CD4-positive, alpha-beta T cell (primary cell): ENCODE measurements around the gene CADPS. TPM values are rescaled to one million over a fixed set of nuclear protein-coding genes. Genes with fewer than 3 reads are reported as not detected.

ENCODE experiments used
- ATAC-seq: fragments of 200-7000 bp; cut with Tn5 transposase; one replicate; pipeline ENCODE4 v1.10.0; 2022; ENCODE audit warnings: mild to moderate bottlenecking; ENCODE audit not compliant: poor library complexity
- CTCF ChIA-PET: fragments of 350-600 bp; sonication (Branson Sonifier 250); formaldehyde crosslinking; loops from one replicate; lab custom pipeline; 2021; ENCODE audit warnings: antibody characterized with exemption, inconsistent platforms; lab: Charles Lee
- POLR2A ChIA-PET: fragments of 350-600 bp; sonication (Branson Sonifier 250); formaldehyde crosslinking; loops from one replicate; lab custom pipeline; 2021; ENCODE audit warnings: antibody characterized with exemption, inconsistent platforms; lab: Charles Lee
- DNase-seq, 14 experiments: peaks; one replicate each; pipeline ENCODE4 v3.0.0-alpha.2; 2013 to 2020; ENCODE audit warnings: mixed read lengths in 2 of 14
- H3K27ac ChIP-seq, 2 donors: one replicate each; pipeline versions ENCODE4 v1.5.1 to v1.7.0; 2013; ENCODE audit warnings: low read length in 2 of 2, low read depth in 1 of 2, mild to moderate bottlenecking in 1 of 2
- H3K27me3 ChIP-seq, 2 experiments: 1 replicate in 1 of 2; 2 replicates in 1 of 2; pipeline versions ENCODE4 v1.6.1 to v1.7.0; 2013; ENCODE audit warnings: low read length in 2 of 2, control low read depth in 1 of 2, mild to moderate bottlenecking in 1 of 2, moderate library complexity in 1 of 2; ENCODE audit not compliant: insufficient read depth in 2 of 2, control insufficient read depth in 1 of 2
- H3K36me3 ChIP-seq: one replicate; pipeline ENCODE4 v1.6.1; 2013; ENCODE audit warnings: low read length, control low read depth; ENCODE audit not compliant: insufficient read depth
- H3K4me1 ChIP-seq: one replicate; pipeline ENCODE4 v1.6.1; 2013; ENCODE audit warnings: low read length, control low read depth; ENCODE audit not compliant: insufficient read depth
- H3K4me3 ChIP-seq: one replicate; pipeline ENCODE4 v1.5.1; 2013; ENCODE audit warnings: mild to moderate bottlenecking, low read length, moderate library complexity
- H3K9me3 ChIP-seq, 2 experiments: 1 replicate in 1 of 2; 2 replicates in 1 of 2; pipeline versions ENCODE4 v1.6.1 to v1.7.0; 2013; ENCODE audit warnings: low read length in 2 of 2, mild to moderate bottlenecking in 2 of 2, control low read depth in 1 of 2, moderate library complexity in 1 of 2; ENCODE audit not compliant: control insufficient read depth in 1 of 2, insufficient read depth in 1 of 2
- H3K27ac Mint-ChIP-seq: one replicate; pipeline ENCODE4 v1.8.0; 2020; ENCODE audit warnings: mixed read lengths
- H3K27me3 Mint-ChIP-seq: one replicate; pipeline ENCODE4 v1.8.0; 2021; ENCODE audit warnings: mixed read lengths
- H3K36me3 Mint-ChIP-seq: one replicate; pipeline ENCODE4 v1.8.0; 2021; ENCODE audit warnings: low read depth, mixed read lengths
- H3K4me1 Mint-ChIP-seq: one replicate; pipeline ENCODE4 v1.8.0; 2021; ENCODE audit warnings: low read depth, mixed read lengths
- H3K4me3 Mint-ChIP-seq: one replicate; pipeline ENCODE4 v1.8.0; 2020; ENCODE audit warnings: mild to moderate bottlenecking, mixed read lengths
- H3K9me3 Mint-ChIP-seq: one replicate; pipeline ENCODE4 v1.8.0; 2020; ENCODE audit warnings: mixed read lengths
- CTCF ChIP-seq: fragments of 200-600 bp; IDR thresholded peaks from one replicate; pipeline ENCODE4 v1.8.0; 2022; ENCODE audit warnings: antibody characterized with exemption, mild to moderate bottlenecking
- intact Hi-C, 2 experiments: fragments of 100-400 bp; cut with DNase I in 1 of 2; cut with micrococcal nuclease in 1 of 2; formaldehyde crosslinking; loops; one replicate each; pipeline versions ENCODE4 v1.15.1 to v1.9.0; 2023 to 2025; cut with DNase I, micrococcal nuclease
- total RNA-seq, 174 experiments: library from RNA in 2 of 174; stranded (reverse) in 2 of 174; gene quantifications; one replicate each; pipeline ENCODE4 v1.2.3 and lab custom pipeline; 2021 to 2026

The CADPS gene
- total RNA-seq, 2 experiments from 2014 or later: not detected

- Histone ChIP-seq H3K27me3 (peaks cover 0 to 2% of the 10 kb centered on the region in 2 experiments), H3K9me3 (peaks cover 0 to 4% of the 10 kb centered on the region in 2 experiments), H3K27ac (no peak overlapping the region), H3K4me3 (no peak overlapping the region), H3K36me3 (no peaks in the 10 kb centered on the region), H3K4me1 (no peaks in the 10 kb centered on the region)
- Mint-ChIP-seq H3K36me3 (no peaks in the 10 kb centered on the region), H3K4me3 (no peak overlapping the region), H3K9me3 (no peaks in the 10 kb centered on the region), H3K4me1 (no peaks in the 10 kb centered on the region), H3K27me3 (no peaks in the 10 kb centered on the region), H3K27ac (no peak overlapping the region)
- DNase-seq (no peak), ATAC-seq (no peak)
- no peak for TF ChIP-seq CTCF
- intact Hi-C loops: no loop called here
- ChIA-PET CTCF (no interaction called here), POLR2A (interaction anchor here (0.9 kb wide), 1 partner anchor 11 kb away, joined by 3 read pairs; no protein-coding TSS in a partner anchor)
Measured at GRCh38 chr3:62723166-62723913, 151.9 kb downstream of the CADPS start.

GRCh38 chr3:62722344-62722743, 152.9 kb downstream of the CADPS start:
- Histone ChIP-seq H3K27ac (no peak overlapping the region), H3K9me3 (peaks cover 0 to 4% of the 10 kb centered on the region in 2 experiments), H3K4me3 (no peak overlapping the region), H3K4me1 (no peaks in the 10 kb centered on the region), H3K36me3 (no peaks in the 10 kb centered on the region), H3K27me3 (peaks cover 0 to 2% of the 10 kb centered on the region in 2 experiments)
- Mint-ChIP-seq H3K4me3 (no peak overlapping the region), H3K27me3 (no peaks in the 10 kb centered on the region), H3K4me1 (no peaks in the 10 kb centered on the region), H3K36me3 (no peaks in the 10 kb centered on the region), H3K9me3 (peaks cover 2% of the 10 kb centered on the region), H3K27ac (no peak overlapping the region)
- no peak for TF ChIP-seq CTCF
- intact Hi-C loops: no loop called here
- CTCF ChIA-PET: no interaction called here
- ATAC-seq (no peak), DNase-seq (no peak)
- POLR2A ChIA-PET: no interaction called here

- no peaks in the 10 kb centered on the region for H3K27me3 Mint-ChIP-seq
- H3K36me3 Mint-ChIP-seq: no peaks in the 10 kb centered on the region
- Histone ChIP-seq H3K4me1 (no peaks in the 10 kb centered on the region), H3K36me3 (no peaks in the 10 kb centered on the region), H3K27ac (no peak overlapping the region), H3K9me3 (peaks cover 0 to 3% of the 10 kb centered on the region in 2 experiments), H3K4me3 (no peak overlapping the region), H3K27me3 (no peaks in the 10 kb centered on the region)
- no peak overlapping the region for H3K4me3 Mint-ChIP-seq
- H3K9me3 Mint-ChIP-seq: peaks cover 3% of the 10 kb centered on the region
- H3K27ac Mint-ChIP-seq: no peak overlapping the region
- TF ChIP-seq CTCF: no peak
- H3K4me1 Mint-ChIP-seq: no peaks in the 10 kb centered on the region
- intact Hi-C loops: no loop called here
- ATAC-seq (no peak), DNase-seq (no peak)
- ChIA-PET POLR2A (no interaction called here), CTCF (no interaction called here)
Measured at GRCh38 chr3:62718515-62719320, 156.5 kb downstream of the CADPS start.
